CD4-positive, alpha-beta T cell treated with Interleukin-15 for 1 hour (primary cell): ENCODE measurements around the gene DFFA.
"Not testable (repeated sequence)": the region's sequence is repeated elsewhere in the genome, so short reads cannot be mapped to it uniquely, and the experiment has no call there.

Experiments
- DNase-seq: peaks from one replicate; pipeline ENCODE4 v3.0.0-alpha.2; 2020

Gene DFFA

GRCh38 chr1:10457462-10457861 is 14.9 kb downstream of the DFFA start:
- not testable (repeated sequence) for DNase-seq

GRCh38 chr1:10456661-10457060 is 15.7 kb downstream of the DFFA start:
- DNase-seq: no peak

- DNase-seq: no peak
Measured at GRCh38 chr1:10456048-10456447, 16.3 kb downstream of the DFFA start.

- no peak for DNase-seq
Measured at GRCh38 chr1:10451287-10451686, 21.0 kb downstream of the DFFA start.

GRCh38 chr1:10450836-10451235 is 21.5 kb downstream of the DFFA start:
- no peak for DNase-seq

GRCh38 chr1:10450156-10450814 is 22.0 kb downstream of the DFFA start:
- no peak for DNase-seq

- no peak for DNase-seq
Measured at GRCh38 chr1:10449751-10450150, 22.6 kb downstream of the DFFA start, which contains the start of gene CORT. TSS of gene CORT (plus strand) at chr1:10450031. CDS start at chr1:10450224, 193 bp downstream.

- DNase-seq: no peak
Measured at GRCh38 chr1:10446790-10447422, 25.4 kb downstream of the DFFA start.

GRCh38 chr1:10444795-10445397 is 27.4 kb downstream of the DFFA start:
- no peak for DNase-seq

- DNase-seq: no peak
Measured at GRCh38 chr1:10444248-10444647, 28.1 kb downstream of the DFFA start.

GRCh38 chr1:10440794-10441193 is 31.5 kb downstream of the DFFA start:
- DNase-seq: no peak

- DNase-seq: no peak
Measured at GRCh38 chr1:10440305-10440704, 32.0 kb downstream of the DFFA start.

- no peak for DNase-seq
Measured at GRCh38 chr1:10438677-10439163, 33.6 kb downstream of the DFFA start.

GRCh38 chr1:10437052-10437451 is 35.3 kb downstream of the DFFA start:
- no peak for DNase-seq

GRCh38 chr1:10434590-10434989 is 37.7 kb downstream of the DFFA start:
- DNase-seq: no peak

- no peak for DNase-seq
Measured at GRCh38 chr1:10433790-10434189, 38.5 kb downstream of the DFFA start.

GRCh38 chr1:10432910-10433700 is 39.2 kb downstream of the DFFA start:
- DNase-seq: no peak

- peak; percentile 19 for DNase-seq
Measured at GRCh38 chr1:10431070-10431730, 41.1 kb downstream of the DFFA start.

GRCh38 chr1:10430216-10431069 is 41.9 kb downstream of the DFFA start, which contains the start of gene CENPS:
TSS of gene CENPS (plus strand) at chr1:10430433. CDS start at chr1:10430518, 85 bp downstream.
- peak; percentile 81 for DNase-seq

- DNase-seq: peak; percentile 27
Measured at GRCh38 chr1:10429868-10430215, 42.5 kb downstream of the DFFA start.

- DNase-seq: no peak
Measured at GRCh38 chr1:10428984-10429383, 43.3 kb downstream of the DFFA start.

- DNase-seq: not testable (repeated sequence)
Measured at GRCh38 chr1:10426535-10426848, 45.8 kb downstream of the DFFA start.
